Transverse colon (tissue), 3 donors: ENCODE data around the gene CTPS1.

Experiments used
- EP300 ChIP-seq: sonication (generic); formaldehyde crosslinking; IDR thresholded peaks from one replicate; pipeline ENCODE4 v1.6.1; 2017; ENCODE audit warnings: antibody characterized with exemption, low read depth
- POLR2A ChIP-seq: fragments of 450-650 bp; IDR thresholded peaks from one replicate; pipeline ENCODE4 v1.6.1; 2016; ENCODE audit warnings: antibody characterized with exemption, mild to moderate bottlenecking, moderate library complexity
- TF ChIP-seq, protein P1 (sequence below), 5 experiments: fragments of 200-600 bp in 3 of 5; fragments of 450-650 bp in 2 of 5; sonication (generic) in 3 of 5; IDR thresholded peaks; 1 replicate in 2 of 5; 2 replicates in 3 of 5; pipeline ENCODE4 v1.5.1; 2016 to 2017; ENCODE audit warnings: antibody characterized with exemption in 5 of 5, inconsistent platforms in 3 of 5, mild to moderate bottlenecking in 2 of 5, moderate library complexity in 1 of 5

GRCh38 chr1:40966417-40966816 lies 13.1 kb upstream of the CTPS1 start:
- TF ChIP-seq, protein P1, sequence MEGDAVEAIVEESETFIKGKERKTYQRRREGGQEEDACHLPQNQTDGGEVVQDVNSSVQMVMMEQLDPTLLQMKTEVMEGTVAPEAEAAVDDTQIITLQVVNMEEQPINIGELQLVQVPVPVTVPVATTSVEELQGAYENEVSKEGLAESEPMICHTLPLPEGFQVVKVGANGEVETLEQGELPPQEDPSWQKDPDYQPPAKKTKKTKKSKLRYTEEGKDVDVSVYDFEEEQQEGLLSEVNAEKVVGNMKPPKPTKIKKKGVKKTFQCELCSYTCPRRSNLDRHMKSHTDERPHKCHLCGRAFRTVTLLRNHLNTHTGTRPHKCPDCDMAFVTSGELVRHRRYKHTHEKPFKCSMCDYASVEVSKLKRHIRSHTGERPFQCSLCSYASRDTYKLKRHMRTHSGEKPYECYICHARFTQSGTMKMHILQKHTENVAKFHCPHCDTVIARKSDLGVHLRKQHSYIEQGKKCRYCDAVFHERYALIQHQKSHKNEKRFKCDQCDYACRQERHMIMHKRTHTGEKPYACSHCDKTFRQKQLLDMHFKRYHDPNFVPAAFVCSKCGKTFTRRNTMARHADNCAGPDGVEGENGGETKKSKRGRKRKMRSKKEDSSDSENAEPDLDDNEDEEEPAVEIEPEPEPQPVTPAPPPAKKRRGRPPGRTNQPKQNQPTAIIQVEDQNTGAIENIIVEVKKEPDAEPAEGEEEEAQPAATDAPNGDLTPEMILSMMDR (IDR thresholded peaks at IDR 0.05) = no peak
- TF ChIP-seq POLR2A (no peak), EP300 (no peak)
